Fibroblast of mammary gland (primary cell): ENCODE measurements around the gene PCNT.
"Not testable (repeated sequence)": the region's sequence is repeated elsewhere in the genome, so short reads cannot be mapped to it uniquely, and the experiment has no call there.

Experiments
- DNase-seq: peaks from one replicate; pipeline ENCODE4 v3.0.0-alpha.2; 2010; ENCODE audit warnings: low read depth
- H3K4me3 ChIP-seq: 2 replicates; pipeline ENCODE4 v1.5.1; 2011; ENCODE audit warnings: low read depth, mild to moderate bottlenecking, low read length, moderate library complexity; ENCODE audit not compliant: control insufficient read depth
- CTCF ChIP-seq: conservative IDR thresholded peaks from 2 replicates; pipeline ENCODE4 v1.5.1; 2011; ENCODE audit warnings: low read depth, low read length, inconsistent platforms; ENCODE audit not compliant: control insufficient read depth, insufficient read depth

Gene PCNT

GRCh38 chr21:46399129-46399528 lies 75.2 kb downstream of the PCNT start:
- TF ChIP-seq CTCF = no peak
- H3K4me3 ChIP-seq = no peak overlapping the region
- DNase-seq = no peak

GRCh38 chr21:46399686-46400085 lies 75.7 kb downstream of the PCNT start:
- no peak for DNase-seq
- no peak for TF ChIP-seq CTCF
- no peak overlapping the region for H3K4me3 ChIP-seq

GRCh38 chr21:46401186-46401910 lies 77.4 kb downstream of the PCNT start:
- TF ChIP-seq CTCF = no peak
- DNase-seq = no peak
- no peak overlapping the region for H3K4me3 ChIP-seq

- no peak for TF ChIP-seq CTCF
- no peak for DNase-seq
- no peak overlapping the region for H3K4me3 ChIP-seq
These were observed 78.5 kb downstream of the PCNT start for GRCh38 chr21:46402421-46402820.

- not testable (repeated sequence) for H3K4me3 ChIP-seq
These were observed 79.4 kb downstream of the PCNT start for GRCh38 chr21:46403234-46403811.

GRCh38 chr21:46404306-46404705 lies 80.3 kb downstream of the PCNT start:
- no peak overlapping the region for H3K4me3 ChIP-seq
- no peak for TF ChIP-seq CTCF
- DNase-seq = no peak

More at GRCh38 chr21:46403234-46403811, 79.4 kb downstream of the PCNT start:
- DNase-seq = not testable (repeated sequence)

GRCh38 chr21:46406001-46406400 lies 82.0 kb downstream of the PCNT start:
- DNase-seq = no peak
- no peak for TF ChIP-seq CTCF
- H3K4me3 ChIP-seq = no peak overlapping the region
